Measurements from ENCODE around the gene STX10.

STX10 gene

GRCh38 chr19:13099073-13099999 is 50.8 kb downstream of the STX10 start:
- no peak for TF ChIP-seq CTCF (IDR thresholded peaks at IDR 0.05)
- Histone ChIP-seq H3K4me3 (peak overlapping the region; percentile 75), H3K27ac (peak overlapping the region; percentile 79 to 95)
- no peak for DNase-seq (ENCODE audit: low spot score)

GRCh38 chr19:13098277-13099072 is 51.7 kb downstream of the STX10 start:
- peak overlapping the region; percentile 79 to 95 for H3K27ac ChIP-seq
- TF ChIP-seq CTCF (IDR thresholded peaks at IDR 0.05), result no peak
- no peak for DNase-seq (ENCODE audit: low spot score)
- peak overlapping the region; percentile 75 for H3K4me3 ChIP-seq

GRCh38 chr19:13097463-13098258 is 52.5 kb downstream of the STX10 start:
- TF ChIP-seq CTCF (IDR thresholded peaks at IDR 0.05), result no peak
- H3K27ac ChIP-seq, result peak overlapping the region; percentile 79 to 95
- peak overlapping the region; percentile 75 for H3K4me3 ChIP-seq
- DNase-seq (ENCODE audit: low spot score), result no peak

GRCh38 chr19:13097033-13097462 is 53.1 kb downstream of the STX10 start:
- TF ChIP-seq CTCF (IDR thresholded peaks at IDR 0.05), result no peak
- peak overlapping the region; percentile 79 to 95 for H3K27ac ChIP-seq
- no peak for DNase-seq (ENCODE audit: low spot score)
- H3K4me3 ChIP-seq, result peak overlapping the region; percentile 75

GRCh38 chr19:13095934-13096927 is 53.9 kb downstream of the STX10 start:
- Histone ChIP-seq H3K4me3 (peak overlapping the region; percentile 45), H3K27ac (peak overlapping the region; percentile 29 to 92)
- no peak for DNase-seq (ENCODE audit: low spot score)
- TF ChIP-seq CTCF (IDR thresholded peaks at IDR 0.05), result no peak

GRCh38 chr19:13095393-13095784 is 54.8 kb downstream of the STX10 start:
- H3K4me3 ChIP-seq, result peak overlapping the region; percentile 45

More at GRCh38 chr19:13095393-13095784, 54.8 kb downstream of the STX10 start:
- no peak for DNase-seq (ENCODE audit: low spot score)
- peak overlapping the region; percentile 29 to 92 for H3K27ac ChIP-seq
- no peak for TF ChIP-seq CTCF (IDR thresholded peaks at IDR 0.05)
